ENCODE measurements around the gene PRXL2A. TPM values are rescaled to one million over a fixed set of nuclear protein-coding genes. Genes with fewer than 3 reads are reported as not detected.

Gene PRXL2A
- total RNA-seq, 2 donors from 2014 or later = 97.6 to 108 TPM

- ATAC-seq (no peak), DNase-seq (peak in 1 of 2 donors; percentile 43)
- intact Hi-C loops (cut with DNase I, micrococcal nuclease) = no loop called here
Observed at GRCh38 chr10:80457554-80458262, 49.4 kb downstream of the PRXL2A start.

- DNase-seq (no peak), ATAC-seq (no peak)
- intact Hi-C loops (cut with DNase I, micrococcal nuclease) = no loop called here
Observed at GRCh38 chr10:80458263-80458625, 49.9 kb downstream of the PRXL2A start.

GRCh38 chr10:80458638-80459037 is 50.3 kb downstream of the PRXL2A start:
- intact Hi-C loops (cut with DNase I, micrococcal nuclease) = no loop called here
- no peak for DNase-seq
- no peak for ATAC-seq

- ATAC-seq (peak; percentile 29), DNase-seq (peak; percentile 82 to 84)
- intact Hi-C loops (cut with DNase I, micrococcal nuclease) = no loop called here
Observed at GRCh38 chr10:80459047-80459865, 50.9 kb downstream of the PRXL2A start.

GRCh38 chr10:80460399-80461207 is 52.3 kb downstream of the PRXL2A start:
- intact Hi-C loops (cut with DNase I, micrococcal nuclease) = no loop called here
- peak; percentile 79 to 92 for DNase-seq
- ATAC-seq = peak; percentile 81

GRCh38 chr10:80461208-80462183 is 53.1 kb downstream of the PRXL2A start:
- ATAC-seq = peak; percentile 3
- DNase-seq = no peak
- intact Hi-C loops (cut with DNase I, micrococcal nuclease) = no loop called here

- ATAC-seq = no peak
- intact Hi-C loops (cut with DNase I, micrococcal nuclease) = no loop called here
Observed at GRCh38 chr10:80462299-80462980, 54.1 kb downstream of the PRXL2A start.

GRCh38 chr10:80462981-80463741 is 54.8 kb downstream of the PRXL2A start:
- ATAC-seq = peak; percentile 11
- intact Hi-C loops (cut with DNase I, micrococcal nuclease) = no loop called here
- no peak for DNase-seq

More at GRCh38 chr10:80462299-80462980, 54.1 kb downstream of the PRXL2A start:
- DNase-seq = no peak

GRCh38 chr10:80463868-80464267 is 55.5 kb downstream of the PRXL2A start:
- intact Hi-C loops (cut with DNase I, micrococcal nuclease) = no loop called here
- ATAC-seq (no peak), DNase-seq (no peak)

GRCh38 chr10:80464557-80465450 is 56.5 kb downstream of the PRXL2A start:
- no peak for DNase-seq
- no peak for ATAC-seq
- intact Hi-C loops (cut with DNase I, micrococcal nuclease) = no loop called here

GRCh38 chr10:80465451-80465835 is 57.1 kb downstream of the PRXL2A start:
- intact Hi-C loops (cut with DNase I, micrococcal nuclease) = no loop called here

GRCh38 chr10:80465839-80466590 is 57.7 kb downstream of the PRXL2A start:
- no peak for ATAC-seq
- intact Hi-C loops (cut with DNase I, micrococcal nuclease) = no loop called here
- no peak for DNase-seq

More at GRCh38 chr10:80465451-80465835, 57.1 kb downstream of the PRXL2A start:
- ATAC-seq = no peak
- DNase-seq = no peak

GRCh38 chr10:80466724-80467326 is 58.5 kb downstream of the PRXL2A start:
- ATAC-seq (no peak), DNase-seq (no peak)
- intact Hi-C loops (cut with DNase I, micrococcal nuclease) = no loop called here

GRCh38 chr10:80468002-80468401 is 59.7 kb downstream of the PRXL2A start:
- DNase-seq (peak; percentile 51 to 67), ATAC-seq (peak; percentile 33)
- intact Hi-C loops (cut with DNase I, micrococcal nuclease) = no loop called here

- DNase-seq (no peak), ATAC-seq (peak; percentile 67)
- intact Hi-C loops (cut with DNase I, micrococcal nuclease) = no loop called here
Observed at GRCh38 chr10:80468806-80469421, 60.6 kb downstream of the PRXL2A start.
